DND-41 (cell line): Measurements from ENCODE around the gene TMEM150C.

Experiments used
- CTCF ChIP-seq: IDR thresholded peaks from 2 replicates; pipeline ENCODE4 v1.5.1; 2012; ENCODE audit warnings: borderline replicate concordance, low read length, moderate library complexity, mild to moderate bottlenecking; ENCODE audit not compliant: poor library complexity, severe bottlenecking; ENCODE audit errors: extremely low read depth
- EZH2 ChIP-seq: IDR thresholded peaks from 3 replicates; pipeline ENCODE4 v1.6.1; 2012; ENCODE audit warnings: borderline replicate concordance, low read depth, mild to moderate bottlenecking, moderate library complexity, low read length, inconsistent platforms; ENCODE audit not compliant: severe bottlenecking

GRCh38 chr4:82434949-82435348 is 126.8 kb downstream of the TMEM150C start:
- TF ChIP-seq CTCF (no peak), EZH2 (no peak)
